Activated B cell treated with CpG ODN at 0.5 μM for 24 hours (primary cell): ENCODE results near the gene CSF1R. TPM values are rescaled to one million over a fixed set of nuclear protein-coding genes. Genes with fewer than 3 reads are reported as not detected.

Experiments used
- ATAC-seq: fragments of 200-7000 bp; cut with Tn5 transposase; one replicate; pipeline ENCODE4 v1.10.0; 2021; ENCODE audit warnings: low read depth, mild to moderate bottlenecking, moderate library complexity
- CTCF ChIA-PET: fragments of 350-600 bp; sonication (Branson Sonifier 250); formaldehyde crosslinking; loops from one replicate; lab custom pipeline; 2021; ENCODE audit warnings: antibody characterized with exemption; lab: Charles Lee
- POLR2A ChIA-PET: fragments of 350-600 bp; sonication (Branson Sonifier 250); formaldehyde crosslinking; loops from one replicate; lab custom pipeline; 2021; ENCODE audit warnings: antibody characterized with exemption; lab: Charles Lee
- DNase-seq: peaks from one replicate; pipeline ENCODE4 v3.0.0; 2022
- H3K27ac Mint-ChIP-seq: one replicate; pipeline ENCODE4 v1.8.0; 2020; ENCODE audit warnings: mixed read lengths
- H3K27me3 Mint-ChIP-seq: one replicate; pipeline ENCODE4 v1.8.0; 2021; ENCODE audit warnings: mixed read lengths
- H3K36me3 Mint-ChIP-seq: one replicate; pipeline ENCODE4 v1.8.0; 2021; ENCODE audit warnings: low read depth, mixed read lengths
- H3K4me1 Mint-ChIP-seq: one replicate; pipeline ENCODE4 v1.8.0; 2021; ENCODE audit warnings: mixed read lengths
- H3K4me3 Mint-ChIP-seq: one replicate; pipeline ENCODE4 v1.8.0; 2020; ENCODE audit warnings: mild to moderate bottlenecking, mixed read lengths
- H3K9me3 Mint-ChIP-seq: one replicate; pipeline ENCODE4 v1.8.0; 2020; ENCODE audit warnings: mixed read lengths
- CTCF ChIP-seq: fragments of 200-600 bp; IDR thresholded peaks from one replicate; pipeline ENCODE4 v1.8.0; 2022; ENCODE audit warnings: antibody characterized with exemption, mild to moderate bottlenecking
- intact Hi-C: fragments of 100-400 bp; cut with micrococcal nuclease; formaldehyde crosslinking; loops from one replicate; pipeline ENCODE4 v1.15.1; 2024
- total RNA-seq: library from RNA; stranded (reverse); gene quantifications from 2 replicates; pipeline ENCODE4 v1.2.3, GENCODE V29; 2022

CSF1R gene
- total RNA-seq, 1 donor from 2014 or later = 0.44 TPM

GRCh38 chr5:150057511-150057910 lies 28.8 kb downstream of the CSF1R start:
- DNase-seq (no peak), ATAC-seq (no peak)
- H3K9me3 Mint-ChIP-seq = no peaks in the 10 kb centered on the region
- H3K4me3 Mint-ChIP-seq = no peak overlapping the region
- no peaks in the 10 kb centered on the region for H3K27me3 Mint-ChIP-seq
- H3K4me1 Mint-ChIP-seq = peaks cover 3% of the 10 kb centered on the region
- ChIA-PET POLR2A (no interaction called here), CTCF (no interaction called here)
- peaks cover 29% of the 10 kb centered on the region for H3K36me3 Mint-ChIP-seq
- TF ChIP-seq CTCF = no peak
- intact Hi-C loops = no loop called here
- H3K27ac Mint-ChIP-seq = no peak overlapping the region

GRCh38 chr5:150057052-150057451 lies 29.3 kb downstream of the CSF1R start:
- ATAC-seq = no peak
- POLR2A ChIA-PET = no interaction called here
- no peaks in the 10 kb centered on the region for H3K27me3 Mint-ChIP-seq
- H3K36me3 Mint-ChIP-seq = peaks cover 33% of the 10 kb centered on the region
- DNase-seq = no peak
- no peaks in the 10 kb centered on the region for H3K9me3 Mint-ChIP-seq
- no peak for TF ChIP-seq CTCF
- peaks cover 3% of the 10 kb centered on the region for H3K4me1 Mint-ChIP-seq
- no peak overlapping the region for H3K4me3 Mint-ChIP-seq
- intact Hi-C loops = no loop called here
- no peak overlapping the region for H3K27ac Mint-ChIP-seq
- CTCF ChIA-PET = no interaction called here

- ChIA-PET CTCF (no interaction called here), POLR2A (no interaction called here)
- no peaks in the 10 kb centered on the region for H3K9me3 Mint-ChIP-seq
- H3K4me3 Mint-ChIP-seq = no peak overlapping the region
- no peak overlapping the region for H3K27ac Mint-ChIP-seq
- peaks cover 3% of the 10 kb centered on the region for H3K4me1 Mint-ChIP-seq
- intact Hi-C loops = no loop called here
- ATAC-seq (no peak), DNase-seq (no peak)
- peaks cover 43% of the 10 kb centered on the region for H3K36me3 Mint-ChIP-seq
- no peaks in the 10 kb centered on the region for H3K27me3 Mint-ChIP-seq
- TF ChIP-seq CTCF = no peak
Measured at GRCh38 chr5:150056075-150056443, 30.3 kb downstream of the CSF1R start.

GRCh38 chr5:150055326-150056074 lies 30.9 kb downstream of the CSF1R start:
- Mint-ChIP-seq H3K27me3 (no peaks in the 10 kb centered on the region), H3K27ac (no peak overlapping the region), H3K36me3 (peaks cover 49% of the 10 kb centered on the region), H3K4me3 (no peak overlapping the region), H3K9me3 (no peaks in the 10 kb centered on the region), H3K4me1 (peaks cover 3% of the 10 kb centered on the region)
- no peak for ATAC-seq
- POLR2A ChIA-PET = no interaction called here
- intact Hi-C loops = no loop called here
- no peak for DNase-seq
- CTCF ChIA-PET = no interaction called here
- TF ChIP-seq CTCF = no peak

- Mint-ChIP-seq H3K36me3 (peaks cover 58% of the 10 kb centered on the region), H3K27ac (no peak overlapping the region), H3K9me3 (no peaks in the 10 kb centered on the region), H3K4me3 (no peak overlapping the region), H3K27me3 (no peaks in the 10 kb centered on the region), H3K4me1 (peaks cover 3% of the 10 kb centered on the region)
- no peak for DNase-seq
- ChIA-PET POLR2A (no interaction called here), CTCF (no interaction called here)
- no peak for TF ChIP-seq CTCF
- intact Hi-C loops = no loop called here
- no peak for ATAC-seq
Measured at GRCh38 chr5:150054569-150054968, 31.8 kb downstream of the CSF1R start.
